GM18867 (cell line): Measurements from ENCODE around the gene JMJD8.
"Not testable (repeated sequence)": the region's sequence is repeated elsewhere in the genome, so short reads cannot be mapped to it uniquely, and the experiment has no call there.

ENCODE experiments used
- ATAC-seq: cut with Tn5 transposase; IDR thresholded peaks from one replicate; pipeline ENCODE4 v1.9.1; 2021; ENCODE audit warnings: mild to moderate bottlenecking, moderate library complexity; ENCODE audit not compliant: unreplicated experiment

JMJD8 gene

GRCh38 chr16:693364-693763 lies 9.2 kb upstream of the JMJD8 start:
- ATAC-seq = no peak

GRCh38 chr16:692356-693108 lies 8.4 kb upstream of the JMJD8 start:
- ATAC-seq = no peak

- ATAC-seq = not testable (repeated sequence)
Observed at GRCh38 chr16:691242-691641, 7.1 kb upstream of the JMJD8 start.

- ATAC-seq = no peak
Observed at GRCh38 chr16:689175-689897, 5.2 kb upstream of the JMJD8 start.

GRCh38 chr16:687499-687898 lies 3.4 kb upstream of the JMJD8 start:
- ATAC-seq = no peak

- no peak for ATAC-seq
Observed at GRCh38 chr16:686459-687260, 2.5 kb upstream of the JMJD8 start.

GRCh38 chr16:685967-686366 lies 1.8 kb upstream of the JMJD8 start:
- ATAC-seq = no peak

GRCh38 chr16:684961-685696 lies 995 bp upstream of the JMJD8 start:
- ATAC-seq = no peak

- ATAC-seq = no peak
Observed at GRCh38 chr16:683396-684070, 601 bp downstream of the JMJD8 start.

- ATAC-seq = no peak
Observed at GRCh38 chr16:682493-683395, 1.4 kb downstream of the JMJD8 start.

GRCh38 chr16:681746-682427 lies 2.2 kb downstream of the JMJD8 start:
- no peak for ATAC-seq

- ATAC-seq = no peak
Observed at GRCh38 chr16:680967-681745, 3.0 kb downstream of the JMJD8 start.

- ATAC-seq = no peak
Observed at GRCh38 chr16:680625-680945, 3.5 kb downstream of the JMJD8 start.

GRCh38 chr16:679814-680624 lies 4.1 kb downstream of the JMJD8 start, which contains the start of gene STUB1:
TSS of gene STUB1 (plus strand) at chr16:680410. CDS start at chr16:680526, 116 bp downstream.
- peak; percentile 31 for ATAC-seq

GRCh38 chr16:678858-679813 lies 5.0 kb downstream of the JMJD8 start:
- no peak for ATAC-seq

- ATAC-seq = no peak
Observed at GRCh38 chr16:678209-678857, 5.8 kb downstream of the JMJD8 start.
